AG04450 (cell line): ENCODE data around the gene RAB11FIP5. TPM values are rescaled to one million over a fixed set of nuclear protein-coding genes. Genes with fewer than 3 reads are reported as not detected.

Source experiments
- CTCF ChIA-PET: fragments of 300-600, 350-600 bp; formaldehyde crosslinking; extraction: SDS; loops from one replicate; lab custom pipeline; 2022; ENCODE audit warnings: antibody characterized with exemption, inconsistent platforms; lab: Charles Lee
- POLR2A ChIA-PET: fragments of 350-600 bp; formaldehyde crosslinking; extraction: SDS; loops from one replicate; lab custom pipeline; 2021; ENCODE audit warnings: antibody characterized with exemption, inconsistent platforms; lab: Yijun Ruan, JAX
- DNase-seq: peaks from one replicate; pipeline ENCODE4 v3.0.0-alpha.2; 2011; ENCODE audit warnings: low read depth, low spot score
- H3K27ac ChIP-seq: one replicate; pipeline ENCODE4 v1.5.1; 2012; ENCODE audit warnings: low read depth, low read length, control low read depth
- H3K27me3 ChIP-seq: one replicate; pipeline ENCODE4 v1.6.0; 2012; ENCODE audit warnings: low read length; ENCODE audit not compliant: control insufficient read depth, insufficient read depth
- H3K4me3 ChIP-seq: 2 replicates; pipeline ENCODE4 v1.5.1; 2011; ENCODE audit warnings: mild to moderate bottlenecking, low read depth, low read length, control low read depth
- H3K9me3 ChIP-seq: 2 replicates; pipeline ENCODE4 v1.5.1; 2012; ENCODE audit warnings: low read length; ENCODE audit not compliant: control insufficient read depth, insufficient read depth
- CTCF ChIP-seq: IDR thresholded peaks from 2 replicates; pipeline ENCODE4 v1.5.1; 2011; ENCODE audit warnings: low read depth, low read length, control low read depth, inconsistent platforms
- polyA plus RNA-seq: library from polyadenylated mRNA; depleted of rRNA; stranded (reverse); fragments of >200 nt; gene quantifications from 2 replicates; pipeline ENCODE4 v1.2.3, GENCODE V29; 2011

Gene RAB11FIP5
- polyA plus RNA-seq, 1 experiment, result 29.6 TPM

DNA sequence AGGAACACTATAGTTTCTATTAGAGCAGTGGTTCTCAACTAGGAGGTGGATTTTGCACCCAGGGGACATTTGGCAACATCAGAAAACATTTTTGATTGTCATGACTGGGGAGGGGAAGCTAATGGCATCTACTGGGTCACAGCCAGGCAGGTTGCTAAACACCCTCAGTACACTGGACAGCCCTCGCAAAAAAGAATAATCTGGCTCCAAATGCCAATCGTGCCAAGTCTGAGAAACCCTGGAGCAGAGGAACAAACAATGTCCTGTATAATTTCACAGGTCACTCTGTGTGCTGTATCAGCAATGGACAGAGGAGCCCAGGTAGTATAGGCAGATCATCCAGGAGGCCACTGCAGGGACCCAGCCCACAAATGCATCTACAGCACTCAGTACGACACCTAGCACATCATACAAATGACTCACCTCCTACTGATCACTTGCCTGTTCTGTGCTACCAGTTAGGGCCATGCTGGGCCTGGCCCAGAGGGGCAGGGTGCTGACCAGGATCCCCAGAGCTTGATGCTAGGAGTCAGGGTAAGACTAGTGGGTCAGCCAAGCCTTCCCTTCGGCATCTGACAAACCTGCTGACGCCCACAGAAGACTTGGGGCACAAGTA lies 78.9 kb downstream of the RAB11FIP5 start:
- ChIA-PET CTCF (interaction anchor here (1.0 to 1.5 kb wide), 2 partner anchors 40 to 41 kb away, joined by 4 read pairs; no protein-coding TSS in a partner anchor), POLR2A (no interaction called here)

DNA sequence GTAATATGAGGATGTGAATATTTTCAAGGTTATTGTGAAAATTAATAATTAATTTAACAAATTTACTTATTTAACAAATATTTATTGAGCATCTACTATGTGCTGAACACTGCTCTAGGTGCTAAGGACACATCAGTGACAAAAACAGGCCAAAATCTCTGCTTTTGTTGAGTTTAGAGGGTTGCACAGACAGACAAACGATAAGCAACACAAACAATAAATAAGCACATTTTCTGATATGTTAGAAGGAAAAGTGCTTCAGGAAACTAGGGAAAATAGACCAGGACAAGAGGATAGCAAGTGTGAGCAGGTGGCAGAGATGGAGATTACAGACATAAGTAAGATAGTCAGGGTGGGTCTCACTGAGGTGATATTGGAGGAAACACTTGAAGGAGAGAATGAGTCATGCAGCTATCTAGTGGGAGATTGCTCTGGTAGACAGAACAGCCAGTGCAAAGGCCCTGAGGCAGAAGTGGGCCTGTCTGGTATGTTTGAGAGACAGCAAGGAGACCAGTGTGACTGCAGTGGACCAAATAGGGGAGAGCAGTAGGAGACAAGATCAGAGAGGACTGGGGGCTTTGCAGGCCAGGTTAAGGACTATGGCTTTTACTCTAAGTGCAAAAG lies 79.5 kb downstream of the RAB11FIP5 start:
- H3K27ac ChIP-seq, result no peak overlapping the region
- DNase-seq, result no peak
- ChIA-PET CTCF (interaction anchor here (1.0 kb wide), 1 partner anchor 40 kb away, joined by 4 read pairs; no protein-coding TSS in a partner anchor), POLR2A (interaction anchor here (0.6 kb wide), 1 partner anchor 162 kb away, joined by 5 read pairs; no protein-coding TSS in a partner anchor)
- no peaks in the 10 kb centered on the region; the same call in 1 of the 2 replicates for H3K9me3 ChIP-seq
- TF ChIP-seq CTCF, result no peak
- no peaks in the 10 kb centered on the region for H3K27me3 ChIP-seq
- H3K4me3 ChIP-seq, result no peak overlapping the region

More for the DNA sequence above, 78.9 kb downstream of the RAB11FIP5 start:
- H3K27ac ChIP-seq, result no peak overlapping the region
- H3K27me3 ChIP-seq, result no peaks in the 10 kb centered on the region
- no peak for DNase-seq
- H3K9me3 ChIP-seq, result no peaks in the 10 kb centered on the region; the same call in 1 of the 2 replicates
- H3K4me3 ChIP-seq, result no peak overlapping the region
- no peak for TF ChIP-seq CTCF

GRCh38 chr2:73032702-73033097 lies 80.0 kb downstream of the RAB11FIP5 start:
- Histone ChIP-seq H3K4me3 (no peak overlapping the region), H3K9me3 (no peaks in the 10 kb centered on the region; the same call in 1 of the 2 replicates), H3K27me3 (no peaks in the 10 kb centered on the region), H3K27ac (no peak overlapping the region)
- DNase-seq, result no peak
- ChIA-PET CTCF (interaction anchor here (1.0 kb wide), 1 partner anchor 39 kb away, joined by 4 read pairs; no protein-coding TSS in a partner anchor), POLR2A (interaction anchor here (0.6 kb wide), 1 partner anchor 163 kb away, joined by 5 read pairs; no protein-coding TSS in a partner anchor)
- TF ChIP-seq CTCF, result no peak

DNA sequence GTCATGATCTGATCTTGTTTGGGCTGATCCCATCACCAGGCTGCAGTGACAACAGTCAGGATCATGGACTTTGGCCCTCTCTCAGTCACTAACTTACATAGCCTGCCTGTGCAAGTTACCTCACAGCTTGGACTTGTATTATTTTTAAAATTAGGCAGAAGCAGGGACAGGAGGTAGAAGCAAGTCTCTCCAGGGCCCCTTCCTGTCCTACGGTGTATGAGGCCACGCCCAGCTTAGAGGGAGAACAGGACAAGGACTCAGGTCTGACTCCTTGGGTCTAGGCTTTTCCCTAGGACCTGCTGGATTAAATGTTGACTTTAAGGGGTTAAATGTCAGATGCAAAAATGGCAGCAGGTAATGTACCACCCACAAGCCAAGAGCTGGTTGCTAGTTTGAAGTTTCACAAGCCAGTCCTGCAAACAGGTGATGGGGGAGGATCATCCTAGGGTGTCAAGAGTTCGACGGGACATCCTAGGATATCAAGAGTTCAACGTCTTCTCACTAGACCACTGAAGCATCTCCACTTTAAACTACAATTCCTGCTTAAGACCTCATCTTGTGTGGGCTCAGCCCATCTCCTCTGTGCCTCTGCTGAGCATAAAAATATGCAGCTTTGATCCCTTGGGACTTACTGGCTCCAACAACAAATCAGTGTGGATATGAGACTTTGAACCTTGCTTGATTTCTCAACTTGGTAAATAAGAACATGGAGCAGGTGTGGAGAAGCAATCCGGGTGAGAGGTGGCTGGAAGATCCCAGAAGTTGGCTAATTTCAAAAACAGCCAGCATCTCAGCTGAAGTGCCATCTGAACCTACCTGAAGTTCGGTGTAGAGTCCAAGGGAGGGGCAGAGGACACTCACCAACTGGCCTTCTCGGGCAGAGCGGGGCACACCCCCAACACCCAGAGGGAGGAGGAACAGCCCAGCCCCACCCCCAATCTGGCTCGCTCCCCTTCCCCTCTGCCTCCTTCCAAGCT lies 80.7 kb downstream of the RAB11FIP5 start:
- POLR2A ChIA-PET, result interaction anchor here (0.6 kb wide), 1 partner anchor 163 kb away, joined by 5 read pairs; no protein-coding TSS in a partner anchor
- CTCF ChIA-PET, result interaction anchor here (0.6 kb wide), 1 partner anchor 57 kb away, joined by 3 read pairs; no protein-coding TSS in a partner anchor
- Histone ChIP-seq H3K9me3 (no peaks in the 10 kb centered on the region; the same call in 1 of the 2 replicates), H3K27me3 (no peaks in the 10 kb centered on the region), H3K4me3 (no peak overlapping the region), H3K27ac (no peak overlapping the region)
- no peak for TF ChIP-seq CTCF
- DNase-seq, result no peak
